Measurements from ENCODE around the gene WFS1. TPM values are rescaled to one million over a fixed set of nuclear protein-coding genes. Genes with fewer than 3 reads are reported as not detected.

The WFS1 gene
- polyA plus RNA-seq, 3 donors from 2014 or later = 2.5 to 7.2 (median 5.8) TPM

- Mint-ChIP-seq H3K9me3 (no peaks in the 10 kb centered on the region), H3K27ac (no peak overlapping the region), H3K4me3 (no peak overlapping the region), H3K36me3 (no peaks in the 10 kb centered on the region), H3K27me3 (ENCODE audit: low read depth in 3 of 3) (peaks cover 7 to 18% (median 8%) of the 10 kb centered on the region in 3 donors), H3K4me1 (peaks cover 0 to 5% of the 10 kb centered on the region in 2 donors)
- peak; percentile 68 to 76 (median 70) for DNase-seq
Measured at GRCh38 chr4:6327220-6327917, 57.7 kb downstream of the WFS1 start.

GRCh38 chr4:6328526-6328925, 58.9 kb downstream of the WFS1 start:
- Mint-ChIP-seq H3K4me3 (no peak overlapping the region), H3K9me3 (peaks cover 0 to 1% (median 0%) of the 10 kb centered on the region in 6 donors), H3K36me3 (no peaks in the 10 kb centered on the region), H3K4me1 (peaks cover 0 to 6% of the 10 kb centered on the region in 2 donors), H3K27me3 (ENCODE audit: low read depth in 3 of 3) (peaks cover 4 to 13% (median 8%) of the 10 kb centered on the region in 3 donors), H3K27ac (no peak overlapping the region)
- DNase-seq = no peak

- Mint-ChIP-seq H3K4me3 (no peak overlapping the region), H3K36me3 (no peaks in the 10 kb centered on the region), H3K27ac (no peak overlapping the region), H3K9me3 (peaks cover 0 to 1% (median 0%) of the 10 kb centered on the region in 6 donors), H3K27me3 (ENCODE audit: low read depth in 3 of 3) (peaks cover 4 to 10% (median 8%) of the 10 kb centered on the region in 3 donors), H3K4me1 (peaks cover 0 to 6% of the 10 kb centered on the region in 2 donors)
- no peak for DNase-seq
Measured at GRCh38 chr4:6329478-6330383, 60.1 kb downstream of the WFS1 start.

- Mint-ChIP-seq H3K36me3 (no peaks in the 10 kb centered on the region), H3K4me3 (no peak overlapping the region), H3K4me1 (peaks cover 0 to 12% of the 10 kb centered on the region in 2 donors), H3K9me3 (peaks cover 0 to 1% (median 0%) of the 10 kb centered on the region in 6 donors), H3K27me3 (ENCODE audit: low read depth in 3 of 3) (peaks cover 4 to 11% (median 6%) of the 10 kb centered on the region in 3 donors), H3K27ac (no peak overlapping the region)
- no peak for DNase-seq
Measured at GRCh38 chr4:6330384-6330767, 60.7 kb downstream of the WFS1 start.

- peaks cover 0 to 12% of the 10 kb centered on the region in 2 donors for H3K4me1 Mint-ChIP-seq
- H3K36me3 Mint-ChIP-seq = no peaks in the 10 kb centered on the region
- no peak overlapping the region for H3K4me3 Mint-ChIP-seq
- peaks cover 0 to 1% (median 0%) of the 10 kb centered on the region in 6 donors for H3K9me3 Mint-ChIP-seq
- H3K27me3 Mint-ChIP-seq (ENCODE audit: low read depth in 3 of 3) = peaks cover 4 to 10% (median 4%) of the 10 kb centered on the region in 3 donors
- H3K27ac Mint-ChIP-seq = no peak overlapping the region
- peak in 1 of 3 donors; percentile 31 for DNase-seq
Measured at GRCh38 chr4:6331018-6331417, 61.4 kb downstream of the WFS1 start.

- H3K27me3 Mint-ChIP-seq (ENCODE audit: low read depth in 3 of 3) = peaks cover 3 to 10% (median 4%) of the 10 kb centered on the region in 3 donors
- no peak for DNase-seq
- H3K4me1 Mint-ChIP-seq = peaks cover 0 to 12% of the 10 kb centered on the region in 2 donors
- H3K36me3 Mint-ChIP-seq = no peaks in the 10 kb centered on the region
- no peak overlapping the region for H3K27ac Mint-ChIP-seq
- H3K9me3 Mint-ChIP-seq = peaks cover 0 to 1% (median 0%) of the 10 kb centered on the region in 6 donors
- H3K4me3 Mint-ChIP-seq = no peak overlapping the region
Measured at GRCh38 chr4:6331468-6331867, 61.8 kb downstream of the WFS1 start.

- Mint-ChIP-seq H3K27me3 (ENCODE audit: low read depth in 3 of 3) (peaks cover 3 to 12% (median 4%) of the 10 kb centered on the region in 3 donors), H3K36me3 (no peaks in the 10 kb centered on the region), H3K9me3 (peaks cover 0 to 1% (median 0%) of the 10 kb centered on the region in 6 donors), H3K27ac (no peak overlapping the region), H3K4me3 (no peak overlapping the region), H3K4me1 (peaks cover 4 to 14% of the 10 kb centered on the region in 2 donors)
- peak; percentile 28 to 42 (median 35) for DNase-seq
Measured at GRCh38 chr4:6332042-6332668, 62.5 kb downstream of the WFS1 start.

GRCh38 chr4:6332669-6333050, 63.0 kb downstream of the WFS1 start:
- Mint-ChIP-seq H3K4me1 (peaks cover 9 to 19% of the 10 kb centered on the region in 2 donors), H3K36me3 (no peaks in the 10 kb centered on the region), H3K27ac (no peak overlapping the region), H3K9me3 (peaks cover 0 to 1% (median 0%) of the 10 kb centered on the region in 6 donors), H3K27me3 (ENCODE audit: low read depth in 3 of 3) (peaks cover 3 to 13% (median 4%) of the 10 kb centered on the region in 3 donors), H3K4me3 (no peak overlapping the region)
- DNase-seq = no peak

GRCh38 chr4:6333301-6334202, 63.9 kb downstream of the WFS1 start:
- peaks cover 18 to 28% of the 10 kb centered on the region in 2 donors for H3K4me1 Mint-ChIP-seq
- DNase-seq = no peak
- H3K27ac Mint-ChIP-seq = no peak overlapping the region
- H3K9me3 Mint-ChIP-seq = peaks cover 0 to 1% (median 0%) of the 10 kb centered on the region in 6 donors
- H3K36me3 Mint-ChIP-seq = no peaks in the 10 kb centered on the region
- H3K27me3 Mint-ChIP-seq (ENCODE audit: low read depth in 3 of 3) = peaks cover 5 to 15% (median 5%) of the 10 kb centered on the region in 3 donors
- no peak overlapping the region for H3K4me3 Mint-ChIP-seq

- no peak for DNase-seq
- no peaks in the 10 kb centered on the region for H3K36me3 Mint-ChIP-seq
- H3K27ac Mint-ChIP-seq = no peak overlapping the region
- no peak overlapping the region for H3K4me3 Mint-ChIP-seq
- peaks cover 0 to 1% (median 0%) of the 10 kb centered on the region in 6 donors for H3K9me3 Mint-ChIP-seq
- peaks cover 5 to 15% (median 6%) of the 10 kb centered on the region in 3 donors for H3K27me3 Mint-ChIP-seq (ENCODE audit: low read depth in 3 of 3)
- peaks cover 26 to 36% of the 10 kb centered on the region in 2 donors for H3K4me1 Mint-ChIP-seq
Measured at GRCh38 chr4:6334203-6334887, 64.7 kb downstream of the WFS1 start.

GRCh38 chr4:6335040-6335590, 65.5 kb downstream of the WFS1 start:
- no peak overlapping the region for H3K27ac Mint-ChIP-seq

GRCh38 chr4:6336166-6336565, 66.5 kb downstream of the WFS1 start:
- Mint-ChIP-seq H3K4me3 (no peak overlapping the region), H3K9me3 (peaks cover 0 to 1% (median 0%) of the 10 kb centered on the region in 6 donors), H3K27ac (no peak overlapping the region), H3K36me3 (no peaks in the 10 kb centered on the region), H3K4me1 (peaks cover 28 to 44% of the 10 kb centered on the region in 2 donors), H3K27me3 (ENCODE audit: low read depth in 3 of 3) (peaks cover 5 to 12% (median 5%) of the 10 kb centered on the region in 3 donors)
- no peak for DNase-seq

More at GRCh38 chr4:6335040-6335590, 65.5 kb downstream of the WFS1 start:
- H3K4me3 Mint-ChIP-seq = peak overlapping the region in 1 of 5 donors; percentile 52
- H3K4me1 Mint-ChIP-seq = peaks cover 28 to 38% of the 10 kb centered on the region in 2 donors
- H3K36me3 Mint-ChIP-seq = no peaks in the 10 kb centered on the region
- DNase-seq = no peak
- peaks cover 5 to 15% (median 6%) of the 10 kb centered on the region in 3 donors for H3K27me3 Mint-ChIP-seq (ENCODE audit: low read depth in 3 of 3)
- H3K9me3 Mint-ChIP-seq = peaks cover 0 to 1% (median 0%) of the 10 kb centered on the region in 6 donors

Measured in immature natural killer cell (primary cell).